SK-N-SH (cell line): ENCODE data around the gene SLC5A3. TPM values are rescaled to one million over a fixed set of nuclear protein-coding genes. Genes with fewer than 3 reads are reported as not detected.

ENCODE experiments used
- CTCF ChIA-PET: fragments of 300-600, 350-600 bp; formaldehyde crosslinking; extraction: SDS; loops from one replicate; lab custom pipeline; 2021; lab: Yijun Ruan, JAX
- POLR2A ChIA-PET: fragments of 350-600 bp; sonication (Branson Sonifier 250); formaldehyde crosslinking; extraction: SDS; loops from one replicate; lab custom pipeline; 2020; ENCODE audit warnings: antibody characterized with exemption, inconsistent platforms; lab: Yijun Ruan, JAX
- DNase-seq: peaks from one replicate; pipeline ENCODE4 v3.0.0; 2012
- H2AFZ ChIP-seq: fragments of 200-600 bp; sonication (generic); 2 replicates; pipeline ENCODE4 v1.8.1; 2016; ENCODE audit warnings: antibody characterized with exemption, mild to moderate bottlenecking, low read depth
- H3F3A ChIP-seq: fragments of 200-600 bp; sonication (generic); replicated peaks from 2 replicates; pipeline ENCODE3; 2016; ENCODE audit warnings: antibody characterized with exemption, mild to moderate bottlenecking; ENCODE audit not compliant: insufficient read depth
- H3K27ac ChIP-seq, 2 experiments: fragments of 200-500 bp in 1 of 2; fragments of 200-600 bp in 1 of 2; sonication (Bioruptor generic) in 1 of 2; sonication (generic), shearing (Covaris generic) in 1 of 2; 2 replicates each; pipeline versions ENCODE4 v1.5.1 to v1.6.1; 2014 to 2016; ENCODE audit warnings: low read depth in 2 of 2, inconsistent platforms in 1 of 2, low read length in 1 of 2, mild to moderate bottlenecking in 1 of 2, mixed read lengths in 1 of 2
- H3K27me3 ChIP-seq: fragments of 200-600 bp; sonication (generic), shearing (Covaris generic); 2 replicates; pipeline ENCODE4 v1.6.1; 2016; ENCODE audit warnings: mixed run types; ENCODE audit not compliant: insufficient read depth
- H3K36me3 ChIP-seq, 2 experiments: fragments of 200-500 bp in 1 of 2; fragments of 200-600 bp in 1 of 2; sonication (Bioruptor generic) in 1 of 2; sonication (generic) in 1 of 2; replicated peaks in 1 of 2; 2 replicates each; pipeline versions ENCODE3 to v1.5.1; 2014 to 2016; ENCODE audit warnings: low read length in 1 of 2, mild to moderate bottlenecking in 1 of 2; ENCODE audit not compliant: insufficient read depth in 2 of 2, control insufficient read depth in 1 of 2
- H3K4me1 ChIP-seq, 2 experiments: fragments of 200-500 bp in 1 of 2; fragments of 200-600 bp in 1 of 2; sonication (Bioruptor generic) in 1 of 2; sonication (generic), shearing (Covaris generic) in 1 of 2; 2 replicates each; pipeline versions ENCODE4 v1.5.1 to v1.6.1; 2014 to 2016; ENCODE audit warnings: low read depth in 1 of 2, low read length in 1 of 2, mixed run types in 1 of 2; ENCODE audit not compliant: insufficient read depth in 2 of 2, control insufficient read depth in 1 of 2
- H3K4me2 ChIP-seq: fragments of 200-600 bp; sonication (generic), shearing (Covaris generic); 2 replicates; pipeline ENCODE4 v1.6.1; 2017; ENCODE audit warnings: mixed run types
- H3K4me3 ChIP-seq, 2 experiments: fragments of 200-500 bp in 1 of 2; fragments of 200-600 bp in 1 of 2; sonication (Bioruptor generic) in 1 of 2; sonication (generic), shearing (Covaris generic) in 1 of 2; 2 replicates each; pipeline versions ENCODE4 v1.5.1 to v1.8.1; 2014 to 2016; ENCODE audit warnings: low read depth in 2 of 2, inconsistent platforms in 1 of 2, low read length in 1 of 2, mild to moderate bottlenecking in 1 of 2, mixed read lengths in 1 of 2, moderate library complexity in 1 of 2
- H3K79me2 ChIP-seq: fragments of 200-600 bp; sonication (generic); 2 replicates; pipeline ENCODE4 v1.8.1; 2017; ENCODE audit warnings: mild to moderate bottlenecking; ENCODE audit not compliant: insufficient read depth
- H3K9ac ChIP-seq: fragments of 200-600 bp; sonication (generic); 2 replicates; pipeline ENCODE4 v1.6.1; 2017; ENCODE audit warnings: mixed run types
- H3K9me2 ChIP-seq: fragments of 200-600 bp; sonication (generic); 2 replicates; pipeline ENCODE4 v1.6.1; 2017; ENCODE audit warnings: mixed run types
- H3K9me3 ChIP-seq: fragments of 200-600 bp; sonication (generic); 2 replicates; pipeline ENCODE4 v1.6.1; 2017; ENCODE audit warnings: mixed run types, mild to moderate bottlenecking, moderate library complexity
- H4K20me1 ChIP-seq: fragments of 200-600 bp; sonication (generic); 2 replicates; pipeline ENCODE4 v1.6.1; 2017; ENCODE audit warnings: mild to moderate bottlenecking, mixed run types; ENCODE audit not compliant: insufficient read depth
- CTCF ChIP-seq: fragments of 200-600 bp; sonication (generic); IDR thresholded peaks from 2 replicates; pipeline ENCODE4 v1.6.1; 2017; ENCODE audit warnings: antibody characterized with exemption, mild to moderate bottlenecking, moderate library complexity
- EZH2phosphoT487 ChIP-seq: fragments of 200-600 bp; sonication (generic); IDR thresholded peaks from 2 replicates; pipeline ENCODE4 v1.6.1; 2017; ENCODE audit warnings: low read depth, mixed run types, mild to moderate bottlenecking, antibody characterized with exemption, moderate library complexity, borderline replicate concordance
- FOSL2 ChIP-seq: IDR thresholded peaks from 2 replicates; pipeline ENCODE4 v1.4.0; 2012; ENCODE audit warnings: low read depth, mild to moderate bottlenecking, moderate library complexity, borderline replicate concordance
- FOXJ3 ChIP-seq: sonication (generic); formaldehyde crosslinking; IDR thresholded peaks from 2 replicates; pipeline ENCODE4 v1.5.1; 2020; ENCODE audit warnings: mild to moderate bottlenecking, missing genetic modification reagents
- FOXM1 ChIP-seq: IDR thresholded peaks from 2 replicates; pipeline ENCODE4 v1.4.0; 2012; ENCODE audit warnings: low read depth, mild to moderate bottlenecking
- JUND ChIP-seq: IDR thresholded peaks from 2 replicates; pipeline ENCODE4 v1.4.0; 2012
- MEF2A ChIP-seq: IDR thresholded peaks from 2 replicates; pipeline ENCODE4 v1.4.0; 2012; ENCODE audit warnings: low read depth, borderline replicate concordance
- MXI1 ChIP-seq: IDR thresholded peaks from 2 replicates; pipeline ENCODE4 v1.6.1; 2012; ENCODE audit warnings: mild to moderate bottlenecking, low read depth, low read length, improper control_type of control experiment
- NRF1 ChIP-seq: IDR thresholded peaks from 2 replicates; pipeline ENCODE4 v1.6.1; 2012; ENCODE audit warnings: low read depth, mild to moderate bottlenecking, low read length
- PBX3 ChIP-seq: IDR thresholded peaks from 2 replicates; pipeline ENCODE4; 2012
- RAD21 ChIP-seq: IDR thresholded peaks from 2 replicates; pipeline ENCODE4 v1.6.1; 2012; ENCODE audit warnings: mild to moderate bottlenecking, low read length
- RCOR1 ChIP-seq: fragments of 150-350 bp; IDR thresholded peaks from 2 replicates; pipeline ENCODE4 v1.6.1; 2017; ENCODE audit warnings: antibody characterized with exemption, low read length
- SIN3A ChIP-seq: IDR thresholded peaks from 2 replicates; pipeline ENCODE4 v1.6.1; 2012; ENCODE audit warnings: low read depth, mild to moderate bottlenecking, low read length, moderate library complexity, borderline replicate concordance
- TCF12 ChIP-seq: IDR thresholded peaks from 2 replicates; pipeline ENCODE4 v1.4.0; 2012
- YY1 ChIP-seq: IDR thresholded peaks from 2 replicates; pipeline ENCODE4 v1.4.0; 2012; ENCODE audit warnings: low read depth, mild to moderate bottlenecking
- WGBS: methylation state at CpG from one replicate; pipeline ENCODE4 v1.1.6; 2017; ENCODE audit warnings: low lambda C conversion rate; 5-methylcytosine and 5-hydroxymethylcytosine counted together
- polyA plus RNA-seq, 3 experiments: library from polyadenylated mRNA; depleted of rRNA; stranded (reverse); fragments of >200 nt; gene quantifications; 2 replicates each; pipeline ENCODE4 v1.2.3, GENCODE V29; 2012
- TF ChIP-seq, protein P1 (sequence below): IDR thresholded peaks from 2 replicates; pipeline ENCODE4 v1.4.0; 2012; ENCODE audit warnings: low read depth
- TF ChIP-seq, protein P2 (sequence below): IDR thresholded peaks from 2 replicates; pipeline ENCODE4 v1.4.0; 2012; ENCODE audit warnings: low read depth, borderline replicate concordance

SLC5A3 gene
- polyA plus RNA-seq, 1 of the 3 experiments (the other 2 are of a cell fraction) = 3.0 TPM

DNA sequence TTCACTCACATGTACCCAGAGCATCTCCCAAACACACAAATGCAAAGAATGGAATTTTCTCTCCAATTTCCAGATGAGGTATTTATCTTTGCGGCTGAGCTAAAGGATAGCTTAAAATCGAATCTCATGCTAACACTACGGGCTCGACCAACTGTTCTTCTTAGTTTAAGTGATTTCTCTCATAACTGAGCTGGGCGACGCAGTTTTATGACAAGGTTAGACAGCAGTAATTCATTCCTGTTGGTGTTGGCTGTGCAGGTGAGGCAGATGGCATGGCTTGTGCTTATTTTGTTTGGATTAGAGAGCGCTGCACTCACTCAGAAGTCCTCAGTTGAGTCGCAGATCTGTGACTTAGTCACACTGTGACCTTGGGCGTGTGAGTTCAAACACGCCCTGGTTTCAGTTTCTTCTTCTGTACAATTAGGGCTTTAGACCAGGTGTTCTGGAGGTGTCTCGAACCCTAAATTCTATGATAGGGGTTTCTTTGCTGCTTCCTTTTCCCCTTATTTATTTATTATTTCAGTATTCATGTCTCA lies 41.5 kb upstream of the SLC5A3 start:
- no peak for DNase-seq
- Histone ChIP-seq H3K79me2 (no peaks in the 10 kb centered on the region), H3K27me3 (no peaks in the 10 kb centered on the region), H3K9me3 (no peaks in the 10 kb centered on the region; the same call in 1 of the 2 replicates), H3K4me2 (no peak overlapping the region), H3K9ac (no peak overlapping the region), H3K9me2 (no peaks in the 10 kb centered on the region), H4K20me1 (no peaks in the 10 kb centered on the region), H3K27ac (no peak overlapping the region), H3K4me1 (peaks cover 0 to 2% of the 10 kb centered on the region in 2 experiments; a peak in 2 of 4 replicates), H3K36me3 (no peaks in the 10 kb centered on the region), H2AFZ (no peak overlapping the region), H3K4me3 (no peak overlapping the region), H3F3A (peaks cover 12% of the 10 kb centered on the region)
- CTCF ChIA-PET = no interaction called here
- POLR2A ChIA-PET = no interaction called here
- 80% methylated on average over 11 of the region's 11 CpGs for WGBS
- TF ChIP-seq PBX3 = no peak
- TF ChIP-seq FOXJ3 (CRISPR knock-in tag) = no peak
- no peak for TF ChIP-seq FOSL2
- TF ChIP-seq, protein P1, sequence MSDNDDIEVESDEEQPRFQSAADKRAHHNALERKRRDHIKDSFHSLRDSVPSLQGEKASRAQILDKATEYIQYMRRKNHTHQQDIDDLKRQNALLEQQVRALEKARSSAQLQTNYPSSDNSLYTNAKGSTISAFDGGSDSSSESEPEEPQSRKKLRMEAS = no peak
- no peak for TF ChIP-seq EZH2phosphoT487
- TF ChIP-seq, protein P2, sequence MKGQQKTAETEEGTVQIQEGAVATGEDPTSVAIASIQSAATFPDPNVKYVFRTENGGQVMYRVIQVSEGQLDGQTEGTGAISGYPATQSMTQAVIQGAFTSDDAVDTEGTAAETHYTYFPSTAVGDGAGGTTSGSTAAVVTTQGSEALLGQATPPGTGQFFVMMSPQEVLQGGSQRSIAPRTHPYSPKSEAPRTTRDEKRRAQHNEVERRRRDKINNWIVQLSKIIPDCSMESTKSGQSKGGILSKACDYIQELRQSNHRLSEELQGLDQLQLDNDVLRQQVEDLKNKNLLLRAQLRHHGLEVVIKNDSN = no peak
- TF ChIP-seq RCOR1 = no peak
- no peak for TF ChIP-seq SIN3A
- TF ChIP-seq MXI1 = no peak
- no peak for TF ChIP-seq TCF12
- no peak for TF ChIP-seq YY1
- TF ChIP-seq MEF2A = no peak
- no peak for TF ChIP-seq FOXM1
- no peak for TF ChIP-seq CTCF
- TF ChIP-seq JUND = no peak
- no peak for TF ChIP-seq RAD21
- TF ChIP-seq NRF1 = no peak
